Thyroid gland (tissue), 4 donors: ENCODE data around the gene NOS2.

ENCODE experiments used
- CTCF ChIP-seq, 6 experiments: fragments of 200-600 bp in 3 of 6; fragments of 450-650 bp in 3 of 6; sonication (generic) in 3 of 6; IDR thresholded peaks; one replicate each; pipeline ENCODE4 v1.5.1; 2016 to 2019; ENCODE audit warnings: antibody characterized with exemption in 6 of 6, mild to moderate bottlenecking in 2 of 6, inconsistent platforms in 1 of 6, moderate library complexity in 1 of 6
- POLR2A ChIP-seq, 2 donors: fragments of 450-650 bp; IDR thresholded peaks; one replicate each; pipeline ENCODE4 v1.6.1; 2017; ENCODE audit warnings: antibody characterized with exemption in 2 of 2, mild to moderate bottlenecking in 2 of 2, moderate library complexity in 1 of 2

DNA sequence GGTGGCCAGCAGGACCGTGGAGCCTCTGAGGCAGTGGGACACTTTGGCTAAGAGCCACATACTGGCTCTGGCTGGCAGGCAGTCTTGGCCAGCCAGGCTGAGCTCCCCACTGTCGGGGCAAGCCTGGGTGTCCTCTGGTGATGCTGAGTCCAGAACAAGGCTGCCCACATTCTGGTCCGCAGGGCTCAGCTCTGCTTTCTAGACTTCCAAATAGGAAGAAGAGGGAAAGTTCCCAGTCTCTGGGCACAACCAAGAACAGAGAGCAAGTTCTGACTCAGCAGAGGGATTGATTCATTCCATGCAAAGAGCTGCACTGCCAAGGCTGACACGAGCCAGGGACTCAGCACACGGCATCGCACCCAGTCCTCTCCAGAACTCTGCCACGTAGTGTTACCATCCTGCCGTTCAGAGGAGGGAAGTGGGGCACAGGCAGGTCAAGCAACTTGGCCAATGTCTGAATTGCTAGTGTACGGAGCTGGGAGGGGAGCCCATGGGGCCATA, 58.9 kb downstream of the NOS2 start:
- no peak for TF ChIP-seq CTCF (IDR thresholded peaks at IDR 0.05)
- no peak for TF ChIP-seq POLR2A (IDR thresholded peaks at IDR 0.05)
